ENCODE measurements around the gene PARD6B.

The PARD6B gene

GRCh38 chr20:50724112-50724725 is 7.2 kb upstream of the PARD6B start:
- no peak for DNase-seq

- peak; percentile 60 for DNase-seq
Observed at GRCh38 chr20:50724851-50725723, 6.3 kb upstream of the PARD6B start.

GRCh38 chr20:50725724-50726005 is 5.7 kb upstream of the PARD6B start:
- DNase-seq: no peak

GRCh38 chr20:50726955-50727791 is 4.2 kb upstream of the PARD6B start:
- no peak for DNase-seq

- peak; percentile 50 for DNase-seq
Observed at GRCh38 chr20:50727792-50728485, 3.4 kb upstream of the PARD6B start.

- no peak for DNase-seq
Observed at GRCh38 chr20:50728486-50728980, 2.8 kb upstream of the PARD6B start.

GRCh38 chr20:50728981-50729874 is 2.2 kb upstream of the PARD6B start:
- DNase-seq: no peak

GRCh38 chr20:50729901-50730764 is 1.2 kb upstream of the PARD6B start:
- DNase-seq: no peak

- no peak for DNase-seq
Observed at GRCh38 chr20:50730765-50731054, 670 bp upstream of the PARD6B start.

- DNase-seq: no peak
Observed at GRCh38 chr20:50731930-50732690, 730 bp downstream of the PARD6B start.

GRCh38 chr20:50733644-50734349 is 2.4 kb downstream of the PARD6B start:
- DNase-seq: no peak

- no peak for DNase-seq
Observed at GRCh38 chr20:50734730-50735679, 3.6 kb downstream of the PARD6B start.

- DNase-seq: no peak
Observed at GRCh38 chr20:50735813-50736212, 4.4 kb downstream of the PARD6B start.

GRCh38 chr20:50737352-50737751 is 6.0 kb downstream of the PARD6B start:
- no peak for DNase-seq

GRCh38 chr20:50743087-50743486 is 11.7 kb downstream of the PARD6B start:
- DNase-seq: no peak

GRCh38 chr20:50744143-50744792 is 12.9 kb downstream of the PARD6B start:
- DNase-seq: peak; percentile 70

- DNase-seq: no peak
Observed at GRCh38 chr20:50745634-50746137, 14.3 kb downstream of the PARD6B start.

Measured in right hindlimb (tissue), 1 donor.